ENCODE data around the gene RYR1.

RYR1 gene

DNA sequence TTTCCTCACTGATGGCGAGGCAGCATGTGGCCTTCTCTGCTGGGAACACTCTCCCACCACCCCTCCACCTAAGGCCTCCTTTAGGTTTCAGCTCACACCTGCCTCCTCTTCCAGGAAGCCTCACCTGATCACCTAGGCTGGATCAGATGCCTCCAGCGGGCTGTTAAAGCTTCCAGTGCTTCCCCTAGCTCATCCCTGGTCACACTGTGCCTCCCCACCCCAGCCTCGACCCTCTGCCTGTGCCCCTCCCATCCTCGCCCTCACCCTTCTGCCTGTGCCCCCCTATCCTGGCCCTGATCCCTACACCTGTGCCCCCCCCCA is 150.5 kb downstream of the RYR1 start:
- no peak for TF ChIP-seq POLR2AphosphoS5 (IDR thresholded peaks at IDR 0.05; ENCODE audit: low read depth)
- no peak for TF ChIP-seq GABPA (IDR thresholded peaks at IDR 0.05; ENCODE audit: low read depth)
- no peak for TF ChIP-seq SPI1 (IDR thresholded peaks at IDR 0.05; ENCODE audit: borderline replicate concordance, low read depth)
- TF ChIP-seq, protein P1, sequence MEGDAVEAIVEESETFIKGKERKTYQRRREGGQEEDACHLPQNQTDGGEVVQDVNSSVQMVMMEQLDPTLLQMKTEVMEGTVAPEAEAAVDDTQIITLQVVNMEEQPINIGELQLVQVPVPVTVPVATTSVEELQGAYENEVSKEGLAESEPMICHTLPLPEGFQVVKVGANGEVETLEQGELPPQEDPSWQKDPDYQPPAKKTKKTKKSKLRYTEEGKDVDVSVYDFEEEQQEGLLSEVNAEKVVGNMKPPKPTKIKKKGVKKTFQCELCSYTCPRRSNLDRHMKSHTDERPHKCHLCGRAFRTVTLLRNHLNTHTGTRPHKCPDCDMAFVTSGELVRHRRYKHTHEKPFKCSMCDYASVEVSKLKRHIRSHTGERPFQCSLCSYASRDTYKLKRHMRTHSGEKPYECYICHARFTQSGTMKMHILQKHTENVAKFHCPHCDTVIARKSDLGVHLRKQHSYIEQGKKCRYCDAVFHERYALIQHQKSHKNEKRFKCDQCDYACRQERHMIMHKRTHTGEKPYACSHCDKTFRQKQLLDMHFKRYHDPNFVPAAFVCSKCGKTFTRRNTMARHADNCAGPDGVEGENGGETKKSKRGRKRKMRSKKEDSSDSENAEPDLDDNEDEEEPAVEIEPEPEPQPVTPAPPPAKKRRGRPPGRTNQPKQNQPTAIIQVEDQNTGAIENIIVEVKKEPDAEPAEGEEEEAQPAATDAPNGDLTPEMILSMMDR (IDR thresholded peaks at IDR 0.05; ENCODE audit: insufficient read depth, low read length), result no peak
- TF ChIP-seq, protein P2, sequence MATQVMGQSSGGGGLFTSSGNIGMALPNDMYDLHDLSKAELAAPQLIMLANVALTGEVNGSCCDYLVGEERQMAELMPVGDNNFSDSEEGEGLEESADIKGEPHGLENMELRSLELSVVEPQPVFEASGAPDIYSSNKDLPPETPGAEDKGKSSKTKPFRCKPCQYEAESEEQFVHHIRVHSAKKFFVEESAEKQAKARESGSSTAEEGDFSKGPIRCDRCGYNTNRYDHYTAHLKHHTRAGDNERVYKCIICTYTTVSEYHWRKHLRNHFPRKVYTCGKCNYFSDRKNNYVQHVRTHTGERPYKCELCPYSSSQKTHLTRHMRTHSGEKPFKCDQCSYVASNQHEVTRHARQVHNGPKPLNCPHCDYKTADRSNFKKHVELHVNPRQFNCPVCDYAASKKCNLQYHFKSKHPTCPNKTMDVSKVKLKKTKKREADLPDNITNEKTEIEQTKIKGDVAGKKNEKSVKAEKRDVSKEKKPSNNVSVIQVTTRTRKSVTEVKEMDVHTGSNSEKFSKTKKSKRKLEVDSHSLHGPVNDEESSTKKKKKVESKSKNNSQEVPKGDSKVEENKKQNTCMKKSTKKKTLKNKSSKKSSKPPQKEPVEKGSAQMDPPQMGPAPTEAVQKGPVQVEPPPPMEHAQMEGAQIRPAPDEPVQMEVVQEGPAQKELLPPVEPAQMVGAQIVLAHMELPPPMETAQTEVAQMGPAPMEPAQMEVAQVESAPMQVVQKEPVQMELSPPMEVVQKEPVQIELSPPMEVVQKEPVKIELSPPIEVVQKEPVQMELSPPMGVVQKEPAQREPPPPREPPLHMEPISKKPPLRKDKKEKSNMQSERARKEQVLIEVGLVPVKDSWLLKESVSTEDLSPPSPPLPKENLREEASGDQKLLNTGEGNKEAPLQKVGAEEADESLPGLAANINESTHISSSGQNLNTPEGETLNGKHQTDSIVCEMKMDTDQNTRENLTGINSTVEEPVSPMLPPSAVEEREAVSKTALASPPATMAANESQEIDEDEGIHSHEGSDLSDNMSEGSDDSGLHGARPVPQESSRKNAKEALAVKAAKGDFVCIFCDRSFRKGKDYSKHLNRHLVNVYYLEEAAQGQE (IDR thresholded peaks at IDR 0.05; ENCODE audit: insufficient replicate concordance, low read depth), result no peak
- Histone ChIP-seq H3K27ac (replicated peaks) (no peak overlapping the region), H3K4me3 (replicated peaks; ENCODE audit: insufficient read depth, low read length) (no peak overlapping the region), H3K27me3 (ENCODE audit: insufficient read depth, poor library complexity, severe bottlenecking) (no peaks in the 10 kb centered on the region)
- no peak for DNase-seq (ENCODE audit: low read depth in 1 of 2, low spot score in 1 of 2)

DNA sequence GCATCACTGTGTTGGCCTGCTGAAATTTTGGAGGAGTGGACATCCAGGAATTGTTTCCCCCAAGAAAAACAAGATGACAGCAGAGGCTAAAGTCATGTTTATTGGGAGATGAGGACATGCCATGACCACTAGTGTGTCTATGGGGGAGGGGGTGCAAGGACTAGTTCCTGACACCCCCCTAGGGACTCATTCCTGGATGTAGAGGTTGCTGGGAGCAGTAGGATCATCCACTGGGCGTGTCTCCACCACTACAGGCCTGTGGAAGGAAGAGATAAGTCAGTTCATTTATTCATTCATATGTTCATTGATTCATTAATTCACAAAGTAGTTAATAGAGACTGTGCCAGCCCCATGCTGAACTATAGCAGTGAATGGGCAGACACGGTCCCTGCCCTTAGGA is 154.1 kb downstream of the RYR1 start:
- H3K27ac ChIP-seq (replicated peaks), result no peak overlapping the region
- H3K27me3 ChIP-seq (ENCODE audit: insufficient read depth, poor library complexity, severe bottlenecking), result no peaks in the 10 kb centered on the region
- no peak for DNase-seq (ENCODE audit: low read depth in 1 of 2, low spot score in 1 of 2)
- no peak overlapping the region for H3K4me3 ChIP-seq (replicated peaks; ENCODE audit: insufficient read depth, low read length)
- TF ChIP-seq GABPA (IDR thresholded peaks at IDR 0.05; ENCODE audit: low read depth), result no peak
- TF ChIP-seq, protein P1 (IDR thresholded peaks at IDR 0.05; ENCODE audit: insufficient read depth, low read length), result no peak
- TF ChIP-seq, protein P2 (IDR thresholded peaks at IDR 0.05; ENCODE audit: insufficient replicate concordance, low read depth), result no peak
- no peak for TF ChIP-seq POLR2AphosphoS5 (IDR thresholded peaks at IDR 0.05; ENCODE audit: low read depth)
- TF ChIP-seq SPI1 (IDR thresholded peaks at IDR 0.05; ENCODE audit: borderline replicate concordance, low read depth), result no peak

DNA sequence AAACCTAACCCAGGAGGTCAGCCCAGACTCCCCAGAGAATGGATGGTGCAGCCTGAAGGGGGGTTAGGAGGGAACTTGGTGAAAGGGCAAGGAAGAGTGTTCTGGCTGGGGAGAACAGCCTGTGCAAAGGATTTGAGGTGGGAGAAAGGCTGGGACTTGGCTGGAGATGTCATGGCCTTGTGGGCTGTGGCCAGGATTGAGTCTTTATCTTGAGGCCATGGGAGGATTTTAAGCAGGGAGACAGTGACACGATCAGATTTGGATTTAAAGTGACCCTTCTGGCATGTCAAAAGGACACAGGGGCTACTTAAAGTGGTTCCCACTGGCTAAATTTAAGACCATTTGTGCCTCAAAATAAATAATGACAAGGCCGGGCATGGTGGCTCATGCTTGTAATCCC is 154.6 kb downstream of the RYR1 start:
- DNase-seq (ENCODE audit: low read depth in 1 of 2, low spot score in 1 of 2), result no peak
- H3K4me3 ChIP-seq (replicated peaks; ENCODE audit: insufficient read depth, low read length), result no peak overlapping the region
- TF ChIP-seq POLR2AphosphoS5 (IDR thresholded peaks at IDR 0.05; ENCODE audit: low read depth) (no peak), SPI1 (IDR thresholded peaks at IDR 0.05; ENCODE audit: borderline replicate concordance, low read depth) (no peak), GABPA (IDR thresholded peaks at IDR 0.05; ENCODE audit: low read depth) (no peak)
- TF ChIP-seq, protein P2 (IDR thresholded peaks at IDR 0.05; ENCODE audit: insufficient replicate concordance, low read depth), result no peak
- TF ChIP-seq, protein P1 (IDR thresholded peaks at IDR 0.05; ENCODE audit: insufficient read depth, low read length), result no peak
- H3K27me3 ChIP-seq (ENCODE audit: insufficient read depth, poor library complexity, severe bottlenecking), result no peaks in the 10 kb centered on the region
- H3K27ac ChIP-seq (replicated peaks), result no peak overlapping the region

Measured in HL-60 (cell line).